ENCODE results near the gene DSC3. TPM values are rescaled to one million over a fixed set of nuclear protein-coding genes. Genes with fewer than 3 reads are reported as not detected.

DSC3 gene
- total and polyA plus RNA-seq, 2 experiments from 2014 or later: 0.81 to 1.2 TPM

DNA sequence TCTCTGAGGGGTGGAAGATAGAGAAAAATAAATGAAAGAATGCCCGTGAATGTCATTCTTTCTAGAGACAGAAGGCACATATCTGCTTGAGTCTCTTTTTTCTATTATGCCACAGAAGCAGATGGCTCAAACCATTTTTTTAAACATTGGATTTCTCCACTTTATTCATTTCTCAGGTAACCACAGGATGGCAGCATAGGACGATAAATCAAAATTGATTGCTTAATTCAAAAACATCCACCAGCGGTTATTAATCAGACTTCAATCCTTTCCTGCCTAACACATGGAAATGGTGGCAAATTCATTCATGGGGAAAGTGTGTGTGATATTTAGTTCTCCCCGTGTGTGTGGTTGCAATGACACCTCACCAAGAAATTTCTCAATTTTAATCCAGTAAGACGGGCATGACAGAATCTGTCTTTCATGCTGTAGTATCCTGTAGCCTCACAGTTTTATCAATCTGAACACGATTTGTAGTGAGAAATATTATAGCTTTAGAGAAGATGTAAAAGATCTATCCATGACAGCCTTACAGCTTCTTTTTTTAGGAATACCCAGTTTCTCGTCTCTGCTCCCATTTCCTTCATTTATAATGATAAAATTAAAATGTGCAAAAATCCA is 72.2 kb downstream of the DSC3 start:
- Histone ChIP-seq H3K4me1 (ENCODE audit: low read depth) (no peaks in the 10 kb centered on the region), H3K9me3 (ENCODE audit: low read depth) (no peaks in the 10 kb centered on the region), H3K27ac (no peak overlapping the region), H3K27me3 (no peaks in the 10 kb centered on the region), H3K36me3 (no peaks in the 10 kb centered on the region), H3K4me3 (no peak overlapping the region)
- peak; percentile 32 to 54 for DNase-seq (ENCODE audit: low read depth in 1 of 2, low spot score in 1 of 2)
- TF ChIP-seq, protein P1, sequence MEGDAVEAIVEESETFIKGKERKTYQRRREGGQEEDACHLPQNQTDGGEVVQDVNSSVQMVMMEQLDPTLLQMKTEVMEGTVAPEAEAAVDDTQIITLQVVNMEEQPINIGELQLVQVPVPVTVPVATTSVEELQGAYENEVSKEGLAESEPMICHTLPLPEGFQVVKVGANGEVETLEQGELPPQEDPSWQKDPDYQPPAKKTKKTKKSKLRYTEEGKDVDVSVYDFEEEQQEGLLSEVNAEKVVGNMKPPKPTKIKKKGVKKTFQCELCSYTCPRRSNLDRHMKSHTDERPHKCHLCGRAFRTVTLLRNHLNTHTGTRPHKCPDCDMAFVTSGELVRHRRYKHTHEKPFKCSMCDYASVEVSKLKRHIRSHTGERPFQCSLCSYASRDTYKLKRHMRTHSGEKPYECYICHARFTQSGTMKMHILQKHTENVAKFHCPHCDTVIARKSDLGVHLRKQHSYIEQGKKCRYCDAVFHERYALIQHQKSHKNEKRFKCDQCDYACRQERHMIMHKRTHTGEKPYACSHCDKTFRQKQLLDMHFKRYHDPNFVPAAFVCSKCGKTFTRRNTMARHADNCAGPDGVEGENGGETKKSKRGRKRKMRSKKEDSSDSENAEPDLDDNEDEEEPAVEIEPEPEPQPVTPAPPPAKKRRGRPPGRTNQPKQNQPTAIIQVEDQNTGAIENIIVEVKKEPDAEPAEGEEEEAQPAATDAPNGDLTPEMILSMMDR (IDR thresholded peaks at IDR 0.05; ENCODE audit: low read depth, low read length): peak; percentile 30

DNA sequence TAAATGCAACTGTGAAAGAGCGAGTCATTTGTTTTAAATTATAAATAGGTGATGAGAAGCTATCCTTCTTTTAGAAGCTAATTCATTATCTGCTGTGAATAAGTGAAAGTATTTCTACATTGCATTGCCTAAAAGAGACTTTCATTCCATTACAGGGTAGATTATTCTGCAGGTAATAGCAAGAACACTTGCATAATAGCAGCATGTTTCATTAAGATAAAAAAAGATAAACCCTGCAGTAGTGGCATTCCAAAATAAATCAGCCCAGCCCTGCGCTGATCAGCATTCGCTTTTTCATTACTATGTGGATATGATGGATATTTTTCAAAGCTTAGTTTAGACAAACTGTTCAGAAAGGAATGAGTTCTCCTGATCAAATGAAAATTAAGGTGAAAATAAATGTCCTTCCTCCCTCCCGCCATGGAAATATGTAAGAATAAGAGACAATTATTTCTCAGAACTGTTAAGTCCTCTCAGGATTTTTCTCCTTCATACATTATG is 72.8 kb downstream of the DSC3 start:
- H3K27ac ChIP-seq: no peak overlapping the region
- no peak overlapping the region for H3K4me3 ChIP-seq
- TF ChIP-seq, protein P1 (IDR thresholded peaks at IDR 0.05; ENCODE audit: low read depth, low read length): no peak
- no peak for DNase-seq (ENCODE audit: low read depth in 1 of 2, low spot score in 1 of 2)
- H3K27me3 ChIP-seq: no peaks in the 10 kb centered on the region
- no peaks in the 10 kb centered on the region for H3K4me1 ChIP-seq (ENCODE audit: low read depth)
- no peaks in the 10 kb centered on the region for H3K9me3 ChIP-seq (ENCODE audit: low read depth)
- no peaks in the 10 kb centered on the region for H3K36me3 ChIP-seq

DNA sequence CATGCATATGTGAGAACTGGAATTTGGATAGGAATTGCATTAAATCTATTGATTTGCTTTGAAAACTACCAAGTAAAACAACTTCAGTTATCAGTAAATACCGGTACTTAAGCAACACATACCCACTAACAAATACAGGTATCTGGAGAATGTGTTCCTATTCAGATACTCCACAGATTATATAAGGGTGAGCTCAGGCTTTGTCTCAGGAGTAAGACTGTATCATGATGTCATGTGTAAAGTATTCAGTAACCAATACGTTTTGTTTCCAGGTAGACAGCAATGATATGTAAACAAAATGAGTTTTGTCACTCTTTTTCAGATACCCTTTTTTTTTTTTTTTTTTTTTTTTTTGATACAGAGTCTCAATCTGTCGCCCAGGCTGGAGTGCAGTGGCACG is 74.8 kb downstream of the DSC3 start:
- no peaks in the 10 kb centered on the region for H3K36me3 ChIP-seq
- TF ChIP-seq, protein P1 (IDR thresholded peaks at IDR 0.05; ENCODE audit: low read depth, low read length): no peak
- H3K27me3 ChIP-seq: no peaks in the 10 kb centered on the region
- no peaks in the 10 kb centered on the region for H3K9me3 ChIP-seq (ENCODE audit: low read depth)
- no peak for DNase-seq (ENCODE audit: low read depth in 1 of 2, low spot score in 1 of 2)
- no peak overlapping the region for H3K27ac ChIP-seq
- no peak overlapping the region for H3K4me3 ChIP-seq
- no peaks in the 10 kb centered on the region for H3K4me1 ChIP-seq (ENCODE audit: low read depth)

DNA sequence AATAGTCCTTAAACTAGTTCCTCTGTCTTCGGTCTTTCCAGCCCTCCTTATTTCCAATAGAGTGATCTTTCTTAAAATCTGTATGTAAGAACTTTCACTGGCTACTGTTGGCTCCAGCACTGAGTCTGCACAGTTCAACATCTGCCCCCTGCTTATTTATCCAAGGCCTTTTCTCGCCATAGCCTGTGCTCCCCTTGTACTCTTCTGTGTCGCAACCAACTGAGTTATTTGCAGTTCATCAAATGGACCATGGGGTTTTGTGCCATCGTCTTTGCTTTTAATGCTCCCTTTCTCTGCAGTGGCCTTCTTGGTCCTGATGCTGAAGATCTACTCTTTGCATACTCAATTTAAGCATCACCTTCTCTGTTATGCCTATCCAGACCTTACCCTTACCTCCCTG is 77.3 kb downstream of the DSC3 start:
- no peaks in the 10 kb centered on the region for H3K4me1 ChIP-seq (ENCODE audit: low read depth)
- H3K4me3 ChIP-seq: no peak overlapping the region
- H3K27ac ChIP-seq: no peak overlapping the region
- DNase-seq (ENCODE audit: low read depth in 1 of 2, low spot score in 1 of 2): no peak
- no peaks in the 10 kb centered on the region for H3K27me3 ChIP-seq
- no peaks in the 10 kb centered on the region for H3K36me3 ChIP-seq
- no peaks in the 10 kb centered on the region for H3K9me3 ChIP-seq (ENCODE audit: low read depth)
- TF ChIP-seq, protein P1 (IDR thresholded peaks at IDR 0.05; ENCODE audit: low read depth, low read length): no peak

DNA sequence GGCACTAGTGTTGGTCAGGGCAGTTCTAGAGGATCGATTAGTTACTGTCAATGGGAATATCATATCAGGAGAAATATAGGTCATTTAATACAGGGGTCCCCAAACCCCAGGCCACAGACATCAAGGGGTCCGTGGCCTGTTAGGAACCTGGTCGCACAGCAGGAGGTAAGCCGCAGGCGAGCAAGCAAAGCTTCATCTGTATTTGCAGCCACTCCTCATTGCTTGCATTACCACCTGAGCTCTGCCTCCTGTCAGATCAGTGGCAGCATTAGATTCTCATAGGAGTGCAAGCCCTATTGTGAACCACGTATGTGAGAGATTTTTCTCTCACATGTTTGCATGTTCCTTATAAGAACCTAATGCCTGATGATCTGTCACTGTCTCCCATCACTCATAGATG is 81.9 kb downstream of the DSC3 start:
- H3K9me3 ChIP-seq (ENCODE audit: low read depth): no peaks in the 10 kb centered on the region
- H3K27me3 ChIP-seq: no peaks in the 10 kb centered on the region
- H3K36me3 ChIP-seq: no peaks in the 10 kb centered on the region
- no peak overlapping the region for H3K4me3 ChIP-seq
- H3K27ac ChIP-seq: no peak overlapping the region
- H3K4me1 ChIP-seq (ENCODE audit: low read depth): no peaks in the 10 kb centered on the region
- no peak for DNase-seq (ENCODE audit: low read depth in 1 of 2, low spot score in 1 of 2)
- TF ChIP-seq, protein P1 (IDR thresholded peaks at IDR 0.05; ENCODE audit: low read depth, low read length): no peak

Measured in cardiac muscle cell (in vitro differentiated cells and primary cell).